HCT116 (cell line): Measurements from ENCODE around the gene TMEM91. TPM values are rescaled to one million over a fixed set of nuclear protein-coding genes. Genes with fewer than 3 reads are reported as not detected.

ENCODE experiments used
- ATAC-seq: fragments of 200-7000 bp; cut with Tn5 transposase; 2 replicates; pipeline ENCODE4 v1.9.1; 2020; ENCODE audit warnings: mild to moderate bottlenecking, moderate library complexity
- BruUV-seq: library from RNA; stranded (reverse); fragments of 400-500 nt; replicated peaks from 2 replicates; lab custom pipeline; 2021; lab: Mats Ljungman, UMichigan
- CTCF ChIA-PET: fragments of 300-600 bp; sonication (Branson Sonifier 250); formaldehyde crosslinking; loops from one replicate; lab custom pipeline; 2021; ENCODE audit warnings: antibody characterized with exemption; lab: Charles Lee
- POLR2A ChIA-PET: fragments of 300-600, 350-600 bp; sonication (Branson Sonifier 250); formaldehyde crosslinking; loops from one replicate; lab custom pipeline; 2021; ENCODE audit warnings: antibody characterized with exemption; lab: Charles Lee
- RAD21 ChIA-PET, 2 experiments: fragments of 300-600 bp; sonication (Branson Sonifier 250); formaldehyde crosslinking; loops; one replicate each; lab custom pipeline; 2023; ENCODE audit warnings: low total read pairs in 2 of 2; ENCODE audit not compliant: uncharacterized antibody in 2 of 2, unreplicated experiment in 2 of 2, low non-redundant PET in 1 of 2; lab: Charles Lee
- DNase-seq: peaks from one replicate; pipeline ENCODE4 v3.0.0-alpha.2; 2010; ENCODE audit warnings: low read depth, low spot score
- H2AFZ ChIP-seq: fragments of 200-600 bp; shearing (Covaris generic), sonication (generic); 2 replicates; pipeline ENCODE4 v1.6.1; 2017; ENCODE audit warnings: low read depth, mixed run types, mixed read lengths, antibody characterized with exemption, low read length; ENCODE audit not compliant: poor library complexity, severe bottlenecking
- H3K27ac ChIP-seq: 2 replicates; pipeline ENCODE4 v1.5.1; 2012; ENCODE audit warnings: low read depth, low read length
- H3K27me3 ChIP-seq: fragments of 200-600 bp; sonication (generic); 2 replicates; pipeline ENCODE4 v1.6.1; 2016; ENCODE audit warnings: mixed run types, low read length, mixed read lengths; ENCODE audit not compliant: insufficient read depth
- H3K36me3 ChIP-seq, 2 experiments: fragments of 200-500 bp in 1 of 2; fragments of 200-600 bp in 1 of 2; sonication (Bioruptor generic) in 1 of 2; sonication (generic) in 1 of 2; 2 replicates each; pipeline versions ENCODE4 v1.5.1 to v1.6.1; 2014 to 2016; ENCODE audit warnings: low read length in 2 of 2, inconsistent platforms in 1 of 2, mixed read lengths in 1 of 2, mixed run types in 1 of 2; ENCODE audit not compliant: insufficient read depth in 2 of 2, control insufficient read depth in 1 of 2
- H3K4me1 ChIP-seq, 2 experiments: fragments of 200-600 bp in 1 of 2; sonication (generic) in 1 of 2; 2 replicates each; pipeline versions ENCODE4 v1.5.1 to v1.6.1; 2012 to 2017; ENCODE audit warnings: low read length in 2 of 2, inconsistent platforms in 1 of 2, mild to moderate bottlenecking in 1 of 2, mixed read lengths in 1 of 2, mixed run types in 1 of 2, moderate library complexity in 1 of 2; ENCODE audit not compliant: insufficient read depth in 2 of 2, control insufficient read depth in 1 of 2
- H3K4me2 ChIP-seq: fragments of 200-600 bp; sonication (generic); 2 replicates; pipeline ENCODE4 v1.6.1; 2017; ENCODE audit warnings: mixed run types, low read length, mixed read lengths
- H3K4me3 ChIP-seq, 2 experiments: fragments of 200-600 bp in 1 of 2; sonication (generic) in 1 of 2; replicated peaks in 1 of 2; 2 replicates each; pipeline ENCODE4 v1.5.1; 2011 to 2016; ENCODE audit warnings: low read length in 2 of 2, control low read depth in 1 of 2, low read depth in 1 of 2, mild to moderate bottlenecking in 1 of 2, mixed read lengths in 1 of 2, mixed run types in 1 of 2
- H3K79me2 ChIP-seq: fragments of 200-600 bp; sonication (generic); 2 replicates; pipeline ENCODE4 v1.6.1; 2017; ENCODE audit warnings: mild to moderate bottlenecking, mixed run types, low read length, moderate library complexity, mixed read lengths; ENCODE audit not compliant: insufficient read depth
- H3K9ac ChIP-seq: fragments of 200-600 bp; sonication (generic); 2 replicates; pipeline ENCODE4 v1.6.1; 2016; ENCODE audit warnings: low read length, mixed read lengths
- H3K9me2 ChIP-seq: fragments of 200-600 bp; sonication (generic), shearing (Covaris generic); 2 replicates; pipeline ENCODE4 v1.6.1; 2017; ENCODE audit warnings: mixed run types, mild to moderate bottlenecking, moderate library complexity; ENCODE audit not compliant: insufficient read depth
- H3K9me3 ChIP-seq, 2 experiments: fragments of 200-500 bp in 1 of 2; fragments of 200-600 bp in 1 of 2; sonication (Bioruptor generic) in 1 of 2; sonication (generic) in 1 of 2; 2 replicates each; pipeline ENCODE4 v1.6.1; 2014 to 2017; ENCODE audit warnings: low read length in 2 of 2, mixed read lengths in 2 of 2, inconsistent platforms in 1 of 2, low read depth in 1 of 2, mild to moderate bottlenecking in 1 of 2, mixed run types in 1 of 2, moderate library complexity in 1 of 2; ENCODE audit not compliant: control insufficient read depth in 1 of 2, insufficient read depth in 1 of 2
- H4K20me1 ChIP-seq: fragments of 200-600 bp; sonication (generic), shearing (Covaris generic); 2 replicates; pipeline ENCODE4 v1.6.1; 2017; ENCODE audit warnings: mixed run types, mild to moderate bottlenecking, moderate library complexity; ENCODE audit not compliant: insufficient read depth
- CBX3 ChIP-seq: IDR thresholded peaks from 2 replicates; pipeline ENCODE4 v1.6.1; 2012; ENCODE audit warnings: low read depth
- CEBPB ChIP-seq: IDR thresholded peaks from 2 replicates; pipeline ENCODE4 v1.6.1; 2012; ENCODE audit warnings: low read depth
- ELF1 ChIP-seq: IDR thresholded peaks from 2 replicates; pipeline ENCODE4 v1.6.1; 2012; ENCODE audit warnings: low read depth, borderline replicate concordance
- EZH2 ChIP-seq: fragments of 200-600 bp; sonication (generic); IDR thresholded peaks from 2 replicates; pipeline ENCODE4 v1.6.1; 2017; ENCODE audit warnings: antibody characterized with exemption, mixed run types
- EZH2phosphoT487 ChIP-seq: fragments of 200-600 bp; IDR thresholded peaks from 2 replicates; pipeline ENCODE4 v1.6.1; 2018; ENCODE audit warnings: antibody characterized with exemption, borderline replicate concordance
- FOSL1 ChIP-seq: IDR thresholded peaks from 2 replicates; pipeline ENCODE4 v1.6.1; 2012; ENCODE audit warnings: low read depth
- POLR2AphosphoS5 ChIP-seq: IDR thresholded peaks from 2 replicates; pipeline ENCODE4 v1.6.1; 2011; ENCODE audit warnings: mild to moderate bottlenecking, low read depth, low read length, moderate library complexity
- SIN3A ChIP-seq: IDR thresholded peaks from 2 replicates; pipeline ENCODE4 v1.6.1; 2012; ENCODE audit warnings: low read depth
- SRF ChIP-seq: IDR thresholded peaks from 2 replicates; pipeline ENCODE4 v1.6.1; 2012; ENCODE audit warnings: low read depth
- TCF7L2 ChIP-seq: IDR thresholded peaks from 2 replicates; pipeline ENCODE4 v1.7.0; 2011; ENCODE audit warnings: borderline replicate concordance, inconsistent platforms; ENCODE audit not compliant: insufficient read depth, insufficient read length; ENCODE audit errors: extremely low read depth
- YY1 ChIP-seq: IDR thresholded peaks from 2 replicates; pipeline ENCODE4 v1.6.1; 2011; ENCODE audit warnings: low read length, low read depth, moderate library complexity, mild to moderate bottlenecking; ENCODE audit not compliant: insufficient replicate concordance; ENCODE audit errors: extremely low read depth
- ZFX ChIP-seq: fragments of 450-650 bp; IDR thresholded peaks from 2 replicates; pipeline ENCODE4 v1.6.1; 2017
- ZNF274 ChIP-seq: fragments of 200-500 bp; sonication (Bioruptor generic); IDR thresholded peaks from 2 replicates; pipeline ENCODE4 v1.6.1; 2014; ENCODE audit warnings: mild to moderate bottlenecking, low read depth, low read length, inconsistent platforms
- intact Hi-C: fragments of 100-400 bp; cut with micrococcal nuclease; formaldehyde crosslinking; loops from 2 replicates; pipeline ENCODE4 v1.10.0; 2022
- total RNA-seq: library from RNA; stranded (reverse); gene quantifications from one replicate; pipeline ENCODE4 v1.2.1, GENCODE V29; 2021; ENCODE audit not compliant: unreplicated experiment
- TF ChIP-seq, protein P1 (sequence below): IDR thresholded peaks from 2 replicates; pipeline ENCODE4 v1.6.1; 2012; ENCODE audit warnings: low read depth
- TF ChIP-seq, protein P2 (sequence below), 3 experiments: fragments of 200-600 bp in 1 of 3; sonication (generic) in 1 of 3; IDR thresholded peaks in 2 of 3; conservative IDR thresholded peaks in 1 of 3; 2 replicates each; pipeline ENCODE4 v1.5.1; 2012 to 2017; ENCODE audit warnings: low read depth in 2 of 3, low read length in 2 of 3, antibody characterized with exemption in 1 of 3, borderline replicate concordance in 1 of 3, control low read depth in 1 of 3, mild to moderate bottlenecking in 1 of 3, mixed read lengths in 1 of 3, mixed run types in 1 of 3, moderate library complexity in 1 of 3; ENCODE audit not compliant: insufficient read depth in 1 of 3
- TF ChIP-seq, protein P3 (sequence below): IDR thresholded peaks from 2 replicates; pipeline ENCODE4 v1.6.1; 2012
- TF ChIP-seq, protein P4 (sequence below): IDR thresholded peaks from 2 replicates; pipeline ENCODE4 v1.6.1; 2012

Gene TMEM91
- total RNA-seq, 1 experiment from 2014 or later: 4.4 TPM

DNA sequence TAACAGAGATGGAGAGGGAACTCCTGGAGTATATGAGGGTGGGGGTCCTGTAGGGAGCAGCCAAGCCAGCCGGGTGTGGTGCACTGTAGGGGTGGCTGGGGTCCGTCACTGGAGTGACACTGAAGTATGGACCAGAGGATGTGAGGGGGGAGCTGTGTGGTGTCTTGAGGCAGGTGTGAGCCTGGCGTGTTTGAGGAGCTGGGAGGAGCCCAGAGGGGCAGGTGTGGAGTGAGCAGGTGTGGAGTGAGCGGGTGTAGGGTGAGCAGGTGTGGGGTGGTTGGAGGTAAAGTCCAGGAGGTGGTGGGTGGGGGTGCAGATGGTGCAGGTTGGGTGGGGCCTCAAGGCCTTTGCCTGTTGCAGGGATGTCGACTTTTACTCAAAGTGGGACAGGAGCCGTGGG lies 45.0 kb downstream of the TMEM91 start (continued):
- TF ChIP-seq, protein P1, sequence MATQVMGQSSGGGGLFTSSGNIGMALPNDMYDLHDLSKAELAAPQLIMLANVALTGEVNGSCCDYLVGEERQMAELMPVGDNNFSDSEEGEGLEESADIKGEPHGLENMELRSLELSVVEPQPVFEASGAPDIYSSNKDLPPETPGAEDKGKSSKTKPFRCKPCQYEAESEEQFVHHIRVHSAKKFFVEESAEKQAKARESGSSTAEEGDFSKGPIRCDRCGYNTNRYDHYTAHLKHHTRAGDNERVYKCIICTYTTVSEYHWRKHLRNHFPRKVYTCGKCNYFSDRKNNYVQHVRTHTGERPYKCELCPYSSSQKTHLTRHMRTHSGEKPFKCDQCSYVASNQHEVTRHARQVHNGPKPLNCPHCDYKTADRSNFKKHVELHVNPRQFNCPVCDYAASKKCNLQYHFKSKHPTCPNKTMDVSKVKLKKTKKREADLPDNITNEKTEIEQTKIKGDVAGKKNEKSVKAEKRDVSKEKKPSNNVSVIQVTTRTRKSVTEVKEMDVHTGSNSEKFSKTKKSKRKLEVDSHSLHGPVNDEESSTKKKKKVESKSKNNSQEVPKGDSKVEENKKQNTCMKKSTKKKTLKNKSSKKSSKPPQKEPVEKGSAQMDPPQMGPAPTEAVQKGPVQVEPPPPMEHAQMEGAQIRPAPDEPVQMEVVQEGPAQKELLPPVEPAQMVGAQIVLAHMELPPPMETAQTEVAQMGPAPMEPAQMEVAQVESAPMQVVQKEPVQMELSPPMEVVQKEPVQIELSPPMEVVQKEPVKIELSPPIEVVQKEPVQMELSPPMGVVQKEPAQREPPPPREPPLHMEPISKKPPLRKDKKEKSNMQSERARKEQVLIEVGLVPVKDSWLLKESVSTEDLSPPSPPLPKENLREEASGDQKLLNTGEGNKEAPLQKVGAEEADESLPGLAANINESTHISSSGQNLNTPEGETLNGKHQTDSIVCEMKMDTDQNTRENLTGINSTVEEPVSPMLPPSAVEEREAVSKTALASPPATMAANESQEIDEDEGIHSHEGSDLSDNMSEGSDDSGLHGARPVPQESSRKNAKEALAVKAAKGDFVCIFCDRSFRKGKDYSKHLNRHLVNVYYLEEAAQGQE: no peak
- no peak for TF ChIP-seq CBX3
- TF ChIP-seq, protein P2, sequence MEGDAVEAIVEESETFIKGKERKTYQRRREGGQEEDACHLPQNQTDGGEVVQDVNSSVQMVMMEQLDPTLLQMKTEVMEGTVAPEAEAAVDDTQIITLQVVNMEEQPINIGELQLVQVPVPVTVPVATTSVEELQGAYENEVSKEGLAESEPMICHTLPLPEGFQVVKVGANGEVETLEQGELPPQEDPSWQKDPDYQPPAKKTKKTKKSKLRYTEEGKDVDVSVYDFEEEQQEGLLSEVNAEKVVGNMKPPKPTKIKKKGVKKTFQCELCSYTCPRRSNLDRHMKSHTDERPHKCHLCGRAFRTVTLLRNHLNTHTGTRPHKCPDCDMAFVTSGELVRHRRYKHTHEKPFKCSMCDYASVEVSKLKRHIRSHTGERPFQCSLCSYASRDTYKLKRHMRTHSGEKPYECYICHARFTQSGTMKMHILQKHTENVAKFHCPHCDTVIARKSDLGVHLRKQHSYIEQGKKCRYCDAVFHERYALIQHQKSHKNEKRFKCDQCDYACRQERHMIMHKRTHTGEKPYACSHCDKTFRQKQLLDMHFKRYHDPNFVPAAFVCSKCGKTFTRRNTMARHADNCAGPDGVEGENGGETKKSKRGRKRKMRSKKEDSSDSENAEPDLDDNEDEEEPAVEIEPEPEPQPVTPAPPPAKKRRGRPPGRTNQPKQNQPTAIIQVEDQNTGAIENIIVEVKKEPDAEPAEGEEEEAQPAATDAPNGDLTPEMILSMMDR (IDR thresholded peaks at IDR 0.05 in 2 of 3, conservative IDR thresholded peaks at IDR 0.05 in 1 of 3; ENCODE audit: borderline replicate concordance in 1 of 3, insufficient read depth in 1 of 3, low read depth in 2 of 3, low read length in 2 of 3): no peak
- TF ChIP-seq FOSL1: no peak
- no peak for TF ChIP-seq TCF7L2
- TF ChIP-seq SIN3A: no peak
- TF ChIP-seq ZFX: no peak
- TF ChIP-seq ELF1: no peak

DNA sequence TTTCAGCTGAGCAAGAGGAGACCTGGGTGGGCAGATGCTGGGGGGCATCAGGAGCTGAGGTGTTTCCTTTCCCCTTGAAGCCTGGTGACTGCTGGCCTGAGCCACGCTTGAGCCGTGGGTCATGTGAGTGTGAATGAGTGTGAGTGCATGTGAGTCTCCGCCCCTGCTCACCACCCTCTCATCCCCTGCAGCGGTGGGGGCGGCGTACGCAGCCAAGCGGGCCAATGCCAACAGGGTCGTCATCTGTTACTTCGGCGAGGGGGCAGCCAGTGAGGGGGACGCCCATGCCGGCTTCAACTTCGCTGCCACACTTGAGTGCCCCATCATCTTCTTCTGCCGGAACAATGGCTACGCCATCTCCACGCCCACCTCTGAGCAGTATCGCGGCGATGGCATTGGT lies 45.6 kb downstream of the TMEM91 start:
- ChIA-PET POLR2A (no interaction called here), RAD21 (no interaction called here), CTCF (no interaction called here)
- Histone ChIP-seq H3K9me3 (no peaks in the 10 kb centered on the region), H3K9me2 (no peaks in the 10 kb centered on the region), H4K20me1 (no peaks in the 10 kb centered on the region), H3K27me3 (no peaks in the 10 kb centered on the region), H3K79me2 (no peaks in the 10 kb centered on the region), H3K9ac (no peak overlapping the region), H3K4me1 (peaks cover 0 to 2% of the 10 kb centered on the region in 2 experiments; a peak in 2 of 4 replicates), H3K4me3 (no peak overlapping the region), H3K4me2 (no peak overlapping the region), H3K27ac (no peak overlapping the region), H3K36me3 (peaks cover 3% of the 10 kb centered on the region in 2 experiments; a peak in 2 of 4 replicates), H2AFZ (no peak overlapping the region)
- intact Hi-C loops: no loop called here
- ATAC-seq (no peak), DNase-seq (no peak)
- no TSS peak for BruUV-seq
- TF ChIP-seq EZH2 (no peak), SIN3A (no peak), EZH2phosphoT487 (no peak), POLR2AphosphoS5 (no peak), TCF7L2 (no peak), CBX3 (no peak), ZFX (no peak), YY1 (no peak), CEBPB (no peak), ZNF274 (no peak), SRF (no peak)
- TF ChIP-seq, protein P3, sequence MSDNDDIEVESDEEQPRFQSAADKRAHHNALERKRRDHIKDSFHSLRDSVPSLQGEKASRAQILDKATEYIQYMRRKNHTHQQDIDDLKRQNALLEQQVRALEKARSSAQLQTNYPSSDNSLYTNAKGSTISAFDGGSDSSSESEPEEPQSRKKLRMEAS: no peak
- TF ChIP-seq, protein P4, sequence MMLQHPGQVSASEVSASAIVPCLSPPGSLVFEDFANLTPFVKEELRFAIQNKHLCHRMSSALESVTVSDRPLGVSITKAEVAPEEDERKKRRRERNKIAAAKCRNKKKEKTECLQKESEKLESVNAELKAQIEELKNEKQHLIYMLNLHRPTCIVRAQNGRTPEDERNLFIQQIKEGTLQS: no peak
